Astrocyte (in vitro differentiated cells and primary cell): ENCODE results near the gene NKAIN4. TPM values are rescaled to one million over a fixed set of nuclear protein-coding genes. Genes with fewer than 3 reads are reported as not detected.
"Not testable (repeated sequence)": the region's sequence is repeated elsewhere in the genome, so short reads cannot be mapped to it uniquely, and the experiment has no call there.

Experiments
- DNase-seq: peaks from one replicate; pipeline ENCODE4 v3.0.0-alpha.2; 2010; ENCODE audit warnings: low read depth
- FAIRE-seq: peaks from 2 replicates; lab custom pipeline; 2011; peaks lifted over from hg19 to GRCh38; lab: Jason Lieb, UNC
- H2AFZ ChIP-seq: 2 replicates; pipeline ENCODE4 v1.6.0; 2012; ENCODE audit warnings: low read depth, low read length, inconsistent platforms
- H3K27ac ChIP-seq: 2 replicates; pipeline ENCODE4 v1.5.1; 2011; ENCODE audit warnings: low read depth, low read length, inconsistent platforms
- H3K27me3 ChIP-seq: 2 replicates; pipeline ENCODE4 v1.6.0; 2011; ENCODE audit warnings: low read length, inconsistent platforms; ENCODE audit not compliant: insufficient read depth
- H3K36me3 ChIP-seq: 2 replicates; pipeline ENCODE4 v1.5.1; 2011; ENCODE audit warnings: low read length, inconsistent platforms; ENCODE audit not compliant: insufficient read depth
- H3K4me1 ChIP-seq: 2 replicates; pipeline ENCODE4 v1.5.1; 2011; ENCODE audit warnings: low read length, inconsistent platforms; ENCODE audit not compliant: insufficient read depth
- H3K4me2 ChIP-seq: 2 replicates; pipeline ENCODE4 v1.6.0; 2012; ENCODE audit warnings: low read length, inconsistent platforms
- H3K4me3 ChIP-seq: 2 replicates; pipeline ENCODE4 v1.5.1; 2011; ENCODE audit warnings: low read depth, mild to moderate bottlenecking, low read length, inconsistent platforms; ENCODE audit not compliant: insufficient read depth
- H3K79me2 ChIP-seq: 2 replicates; pipeline ENCODE4 v1.6.0; 2012; ENCODE audit warnings: mild to moderate bottlenecking, low read length, inconsistent platforms; ENCODE audit not compliant: insufficient read depth
- H3K9ac ChIP-seq: 2 replicates; pipeline ENCODE4 v1.6.0; 2012; ENCODE audit warnings: mild to moderate bottlenecking, low read length, inconsistent platforms
- H3K9me3 ChIP-seq: 2 replicates; pipeline ENCODE4 v1.5.1; 2012; ENCODE audit warnings: low read depth, mild to moderate bottlenecking, low read length, inconsistent platforms; ENCODE audit not compliant: insufficient read depth
- H4K20me1 ChIP-seq: 2 replicates; pipeline ENCODE4 v1.6.0; 2012; ENCODE audit warnings: low read length, inconsistent platforms; ENCODE audit not compliant: insufficient read depth
- H3K27ac Mint-ChIP-seq: one replicate; pipeline ENCODE4 v1.8.0; 2021; ENCODE audit warnings: mild to moderate bottlenecking, mixed read lengths; ENCODE audit not compliant: unreplicated experiment
- H3K27me3 Mint-ChIP-seq: one replicate; pipeline ENCODE4 v1.8.0; 2021; ENCODE audit warnings: low read depth, mixed read lengths; ENCODE audit not compliant: unreplicated experiment
- H3K36me3 Mint-ChIP-seq: one replicate; pipeline ENCODE4 v1.8.0; 2021; ENCODE audit warnings: low read depth, mixed read lengths; ENCODE audit not compliant: unreplicated experiment
- H3K4me1 Mint-ChIP-seq: one replicate; pipeline ENCODE4 v1.8.0; 2021; ENCODE audit warnings: low read depth, mixed read lengths; ENCODE audit not compliant: unreplicated experiment
- H3K4me3 Mint-ChIP-seq: one replicate; pipeline ENCODE4 v1.8.0; 2021; ENCODE audit warnings: mild to moderate bottlenecking, moderate library complexity, mixed read lengths; ENCODE audit not compliant: unreplicated experiment
- H3K9me3 Mint-ChIP-seq: one replicate; pipeline ENCODE4 v1.8.0; 2021; ENCODE audit warnings: mild to moderate bottlenecking, mixed read lengths; ENCODE audit not compliant: unreplicated experiment
- CTCF ChIP-seq: IDR thresholded peaks from 2 replicates; pipeline ENCODE4 v1.5.1; 2011; ENCODE audit warnings: low read depth, mild to moderate bottlenecking, inconsistent platforms, low read length, moderate library complexity; ENCODE audit not compliant: insufficient read depth
- EZH2 ChIP-seq: IDR thresholded peaks from 2 replicates; pipeline ENCODE4 v1.6.1; 2012; ENCODE audit warnings: mild to moderate bottlenecking, low read length, inconsistent platforms; ENCODE audit not compliant: insufficient read depth
- total RNA-seq: library from RNA; stranded (reverse); gene quantifications from 2 replicates; pipeline ENCODE4 v1.2.1, GENCODE V29; 2021

The NKAIN4 gene
- total RNA-seq, 1 donor from 2014 or later = 162 TPM

DNA sequence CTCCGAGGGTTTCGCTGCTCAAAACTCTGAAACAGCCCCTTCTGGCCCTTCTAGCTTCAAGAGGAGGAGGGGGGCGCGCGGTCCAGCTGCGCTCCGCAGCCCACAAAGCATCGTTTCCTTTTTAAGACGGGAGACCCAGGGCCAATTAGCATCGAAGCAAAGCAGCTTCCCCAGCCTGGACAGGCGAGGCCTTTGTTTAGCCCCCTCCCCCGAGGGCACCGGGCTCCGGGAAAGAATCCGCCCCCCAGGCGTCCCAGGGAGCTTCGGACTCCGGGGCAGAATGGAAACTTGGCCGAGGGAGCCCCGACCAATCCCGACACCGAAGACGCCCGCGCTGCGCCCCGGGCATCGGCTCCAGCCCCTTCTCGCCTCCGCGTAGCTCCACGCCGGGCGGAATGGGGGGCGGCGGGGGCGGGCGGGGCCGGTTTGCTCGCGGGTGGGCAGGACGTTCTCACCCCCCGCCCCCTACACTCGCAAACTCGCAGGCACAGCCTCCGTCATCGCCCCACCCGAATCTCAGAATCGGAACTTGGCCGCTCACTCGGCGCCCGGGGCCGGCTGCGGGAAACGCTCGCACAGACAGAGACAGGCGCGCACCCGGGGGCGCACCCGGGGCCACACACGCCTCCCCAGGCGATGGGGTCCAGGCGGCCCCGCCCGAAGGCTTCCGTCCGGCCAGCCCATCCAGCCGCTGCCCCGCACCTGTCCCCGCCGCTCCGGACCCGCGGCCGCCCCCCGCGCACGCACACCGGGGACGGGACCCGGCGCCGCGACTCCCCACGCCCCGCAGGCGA, 628 bp downstream of the NKAIN4 start:
- Histone ChIP-seq H3K4me2 (peak overlapping the region; percentile 75), H3K4me1 (peaks cover 6% of the 10 kb centered on the region), H3K36me3 (no peaks in the 10 kb centered on the region), H3K9me3 (no peaks in the 10 kb centered on the region), H3K79me2 (no peaks in the 10 kb centered on the region), H3K9ac (no peak overlapping the region), H3K4me3 (no peak overlapping the region), H3K27me3 (peaks cover 28% of the 10 kb centered on the region), H3K27ac (no peak overlapping the region), H2AFZ (no peak overlapping the region), H4K20me1 (peaks cover 6% of the 10 kb centered on the region)
- peaks cover 9% of the 10 kb centered on the region for H3K9me3 Mint-ChIP-seq
- TF ChIP-seq EZH2 (peak; percentile 52), CTCF (no peak)
- H3K4me1 Mint-ChIP-seq = peaks cover 41% of the 10 kb centered on the region
- H3K27ac Mint-ChIP-seq = peak overlapping the region; percentile 84
- peaks cover 28% of the 10 kb centered on the region for H3K36me3 Mint-ChIP-seq
- H3K4me3 Mint-ChIP-seq = peak overlapping the region; percentile 93
- FAIRE-seq (no peak), DNase-seq (no peak)
- H3K27me3 Mint-ChIP-seq = peaks cover 6% of the 10 kb centered on the region

GRCh38 chr20:63253065-63253437, 1.2 kb downstream of the NKAIN4 start:
- Histone ChIP-seq H2AFZ (no peak overlapping the region), H3K36me3 (no peaks in the 10 kb centered on the region), H3K4me1 (peaks cover 6% of the 10 kb centered on the region), H3K4me2 (peak overlapping the region; percentile 75), H3K9me3 (no peaks in the 10 kb centered on the region), H3K79me2 (no peaks in the 10 kb centered on the region), H3K4me3 (no peak overlapping the region), H3K9ac (no peak overlapping the region), H3K27ac (no peak overlapping the region), H3K27me3 (peaks cover 25% of the 10 kb centered on the region), H4K20me1 (peaks cover 6% of the 10 kb centered on the region)
- Mint-ChIP-seq H3K27me3 (peaks cover 6% of the 10 kb centered on the region), H3K9me3 (peaks cover 9% of the 10 kb centered on the region), H3K4me1 (peaks cover 41% of the 10 kb centered on the region), H3K36me3 (peaks cover 26% of the 10 kb centered on the region), H3K4me3 (peak overlapping the region; percentile 93), H3K27ac (peak overlapping the region; percentile 84)
- DNase-seq (no peak), FAIRE-seq (no peak)
- TF ChIP-seq EZH2 (peak; percentile 78), CTCF (no peak)

DNA sequence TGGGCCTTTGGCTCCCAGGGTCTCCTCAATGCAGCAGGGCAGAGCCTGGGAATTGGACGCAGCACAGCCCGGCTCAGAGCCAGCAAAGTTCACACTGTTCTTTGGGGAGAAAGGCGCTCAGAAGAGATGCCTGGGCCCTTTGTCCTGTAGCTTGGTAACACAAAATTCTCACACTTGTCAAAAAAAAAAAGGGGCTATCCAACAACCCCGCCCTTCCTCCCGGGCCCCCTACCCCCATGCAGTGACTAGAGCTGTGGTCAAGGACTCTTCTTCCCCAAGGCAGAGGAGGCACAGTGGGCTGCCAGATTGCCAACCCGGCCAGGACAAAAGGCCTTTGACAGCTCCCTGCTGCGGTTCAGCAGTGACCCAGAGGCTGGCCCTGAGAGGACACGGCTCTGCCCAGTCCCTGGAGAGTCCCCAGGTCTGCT, 2.0 kb downstream of the NKAIN4 start:
- Histone ChIP-seq H3K27me3 (peaks cover 25% of the 10 kb centered on the region), H4K20me1 (peaks cover 6% of the 10 kb centered on the region), H3K4me2 (no peak overlapping the region), H2AFZ (no peak overlapping the region), H3K79me2 (no peaks in the 10 kb centered on the region), H3K27ac (no peak overlapping the region), H3K4me1 (peaks cover 6% of the 10 kb centered on the region), H3K36me3 (no peaks in the 10 kb centered on the region), H3K9me3 (no peaks in the 10 kb centered on the region), H3K9ac (no peak overlapping the region), H3K4me3 (no peak overlapping the region)
- Mint-ChIP-seq H3K4me3 (peak overlapping the region; percentile 93), H3K4me1 (peaks cover 36% of the 10 kb centered on the region), H3K27ac (peak overlapping the region; percentile 84), H3K9me3 (peaks cover 5% of the 10 kb centered on the region), H3K36me3 (peaks cover 18% of the 10 kb centered on the region), H3K27me3 (peaks cover 6% of the 10 kb centered on the region)
- TF ChIP-seq CTCF = no peak
- no peak for TF ChIP-seq EZH2
- DNase-seq (no peak), FAIRE-seq (no peak)

- H3K36me3 ChIP-seq, H3K27me3 Mint-ChIP-seq, H3K4me3 ChIP-seq, H3K27ac ChIP-seq, H3K9ac ChIP-seq, H3K36me3 Mint-ChIP-seq, H2AFZ ChIP-seq, H3K9me3 ChIP-seq, H3K79me2 ChIP-seq, FAIRE-seq, H3K4me1 ChIP-seq, H4K20me1 ChIP-seq, H3K9me3 Mint-ChIP-seq, DNase-seq, H3K4me2 ChIP-seq: not testable (repeated sequence)
- Mint-ChIP-seq H3K4me3 (peak overlapping the region; percentile 77), H3K4me1 (peaks cover 30% of the 10 kb centered on the region), H3K27ac (peak overlapping the region; percentile 85)
- peaks cover 21% of the 10 kb centered on the region for H3K27me3 ChIP-seq
Measured at GRCh38 chr20:63251350-63251749, 2.9 kb downstream of the NKAIN4 start.
